Osteocyte (in vitro differentiated cells): ENCODE measurements around the gene STMN3. TPM values are rescaled to one million over a fixed set of nuclear protein-coding genes. Genes with fewer than 3 reads are reported as not detected.

Experiments used
- DNase-seq: peaks from one replicate; pipeline ENCODE4 v3.0.0; 2021; ENCODE audit warnings: mixed read lengths; ENCODE audit not compliant: unreplicated experiment; ENCODE audit errors: extremely low spot score
- H3K27ac Mint-ChIP-seq: one replicate; pipeline ENCODE4 v1.8.0; 2021; ENCODE audit warnings: mild to moderate bottlenecking, mixed read lengths; ENCODE audit not compliant: unreplicated experiment
- H3K27me3 Mint-ChIP-seq: one replicate; pipeline ENCODE4 v1.8.0; 2021; ENCODE audit warnings: mixed read lengths; ENCODE audit not compliant: unreplicated experiment
- H3K36me3 Mint-ChIP-seq: one replicate; pipeline ENCODE4 v1.8.0; 2021; ENCODE audit warnings: mixed read lengths; ENCODE audit not compliant: unreplicated experiment
- H3K4me1 Mint-ChIP-seq: one replicate; pipeline ENCODE4 v1.8.0; 2021; ENCODE audit warnings: mixed read lengths; ENCODE audit not compliant: unreplicated experiment
- H3K4me3 Mint-ChIP-seq: one replicate; pipeline ENCODE4 v1.8.0; 2021; ENCODE audit warnings: mild to moderate bottlenecking, moderate library complexity, mixed read lengths; ENCODE audit not compliant: unreplicated experiment
- H3K9me3 Mint-ChIP-seq: one replicate; pipeline ENCODE4 v1.8.0; 2021; ENCODE audit warnings: mixed read lengths; ENCODE audit not compliant: unreplicated experiment
- CTCF ChIP-seq: fragments of 200-600 bp; sonication (generic); IDR thresholded peaks from 2 replicates; pipeline ENCODE4 v1.5.0; 2021; ENCODE audit warnings: antibody characterized with exemption, mild to moderate bottlenecking, moderate library complexity
- total RNA-seq: library from RNA; stranded (reverse); gene quantifications from 2 replicates; pipeline ENCODE4 v1.2.1, GENCODE V29; 2021

STMN3 gene
- total RNA-seq, 1 donor from 2014 or later = 33.2 TPM

DNA sequence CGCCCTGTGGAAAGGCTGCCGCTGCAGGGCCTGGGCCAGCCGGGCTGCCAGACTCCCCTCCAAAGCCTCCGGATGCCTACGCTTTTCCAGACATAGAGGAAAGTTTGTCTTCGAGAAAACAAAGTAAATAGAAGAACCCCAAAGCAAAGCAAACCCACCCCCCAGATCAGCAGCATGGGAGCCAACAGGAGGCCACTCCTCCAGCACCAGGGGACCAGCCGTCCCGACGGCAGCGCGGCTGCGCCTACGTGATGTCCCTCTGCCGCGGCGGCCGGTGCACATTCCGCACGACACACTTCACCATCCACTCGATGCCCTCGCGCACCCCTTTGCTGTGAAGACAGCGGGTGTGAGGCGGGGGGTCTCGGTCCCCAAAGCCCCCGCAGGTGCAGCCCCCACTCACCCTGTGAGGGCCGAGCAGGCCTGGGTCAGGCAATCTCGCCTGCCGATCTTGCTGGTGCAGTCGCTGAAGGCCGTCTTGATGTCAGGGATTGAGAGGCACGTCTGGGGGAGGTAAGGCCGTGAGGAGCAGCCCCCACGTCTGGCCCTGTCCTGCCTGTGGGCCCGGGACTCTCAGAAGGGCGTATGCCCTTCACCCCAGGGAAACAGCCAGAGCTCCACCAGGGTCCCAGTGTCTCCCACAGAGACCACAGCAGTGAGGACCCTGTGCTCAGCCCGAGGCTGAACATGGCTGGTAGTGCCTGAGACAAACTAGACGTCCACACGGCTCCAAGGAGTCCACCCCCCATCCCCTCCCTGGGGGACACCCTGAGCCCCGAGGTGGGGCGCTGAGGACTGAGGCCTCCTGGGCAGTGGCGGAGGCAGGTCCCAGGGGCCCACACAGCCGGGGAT is 47.2 kb upstream of the STMN3 start:
- TF ChIP-seq CTCF = no peak
- no peaks in the 10 kb centered on the region for H3K9me3 Mint-ChIP-seq
- H3K27me3 Mint-ChIP-seq = no peaks in the 10 kb centered on the region
- peak overlapping the region; percentile 82 for H3K27ac Mint-ChIP-seq
- no peak for DNase-seq
- H3K36me3 Mint-ChIP-seq = peaks cover 5% of the 10 kb centered on the region
- no peak overlapping the region for H3K4me3 Mint-ChIP-seq
- H3K4me1 Mint-ChIP-seq = peaks cover 28% of the 10 kb centered on the region

DNA sequence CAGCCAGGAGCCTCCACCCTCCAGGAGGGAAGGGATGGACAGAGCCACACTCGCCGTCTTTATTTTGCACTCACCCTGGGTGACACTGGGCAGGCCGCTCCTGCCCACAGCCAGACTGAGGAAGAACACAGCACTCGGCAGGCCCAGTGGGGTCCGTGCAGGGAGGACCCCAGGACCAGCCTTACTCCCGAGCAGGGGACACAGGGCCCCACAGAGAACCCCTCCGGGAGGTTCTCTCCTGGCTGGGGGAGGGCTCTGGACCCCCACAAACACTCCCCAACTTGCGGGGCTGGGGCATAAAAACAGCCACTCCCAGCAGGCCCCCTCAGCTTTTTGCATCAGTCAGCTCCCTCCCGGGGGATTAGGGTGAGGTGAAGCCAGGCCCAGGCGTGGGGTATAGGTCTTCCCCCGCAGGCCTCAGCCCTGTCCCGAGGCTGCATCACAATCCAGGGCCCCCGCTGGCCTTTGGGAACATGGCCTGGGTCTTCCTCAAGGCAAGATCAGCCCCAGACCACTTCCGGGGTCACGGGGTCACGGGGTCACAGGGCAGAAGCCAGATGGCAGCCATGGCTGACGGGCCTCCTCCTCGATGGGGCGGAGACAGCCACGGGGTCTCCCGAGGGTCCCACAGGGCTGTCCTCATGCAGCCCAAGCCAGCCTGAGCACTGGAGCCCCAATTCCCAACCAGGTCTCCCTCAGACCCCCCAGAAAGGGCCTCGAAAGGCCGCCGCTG is 46.4 kb upstream of the STMN3 start:
- no peak for TF ChIP-seq CTCF
- Mint-ChIP-seq H3K36me3 (peaks cover under 1% of the 10 kb centered on the region), H3K27ac (peak overlapping the region; percentile 82), H3K27me3 (no peaks in the 10 kb centered on the region), H3K4me3 (no peak overlapping the region), H3K9me3 (no peaks in the 10 kb centered on the region), H3K4me1 (peaks cover 28% of the 10 kb centered on the region)
- DNase-seq = no peak

GRCh38 chr20:63698739-63699465 is 45.7 kb upstream of the STMN3 start:
- no peak for DNase-seq
- Mint-ChIP-seq H3K27me3 (no peaks in the 10 kb centered on the region), H3K4me3 (no peak overlapping the region), H3K36me3 (no peaks in the 10 kb centered on the region), H3K9me3 (no peaks in the 10 kb centered on the region), H3K4me1 (peaks cover 28% of the 10 kb centered on the region), H3K27ac (peak overlapping the region; percentile 82)
- TF ChIP-seq CTCF = no peak

DNA sequence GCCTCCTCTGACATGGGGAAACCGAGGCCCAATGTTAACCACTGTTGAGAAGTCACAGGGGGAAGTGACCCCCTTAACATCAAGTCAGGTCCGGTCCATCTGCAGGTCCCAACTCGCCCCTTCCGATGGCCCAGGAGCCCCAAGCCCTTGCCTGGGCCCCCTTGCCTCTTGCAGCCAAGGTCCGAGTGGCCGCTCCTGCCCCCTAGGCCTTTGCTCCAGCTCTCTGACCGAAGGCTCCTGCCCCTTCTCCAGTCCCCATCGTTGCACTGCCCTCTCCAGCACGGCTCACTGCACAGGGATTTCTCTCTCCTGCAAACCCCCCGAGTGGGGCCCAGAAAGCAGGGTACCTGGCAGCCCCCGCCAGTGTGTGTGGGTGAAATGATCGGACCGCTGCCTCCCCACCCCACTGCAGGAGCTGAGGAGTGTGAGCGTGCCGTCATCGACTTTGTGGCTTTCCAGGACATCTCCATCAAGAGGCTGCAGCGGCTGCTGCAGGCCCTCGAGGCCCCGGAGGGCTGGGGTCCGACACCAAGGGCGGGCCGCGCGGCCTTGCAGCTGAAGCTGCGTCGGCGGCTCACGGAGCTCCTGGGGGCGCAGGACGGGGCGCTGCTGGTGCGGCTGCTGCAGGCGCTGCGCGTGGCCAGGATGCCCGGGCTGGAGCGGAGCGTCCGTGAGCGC is 44.8 kb upstream of the STMN3 start:
- Mint-ChIP-seq H3K4me1 (peaks cover 28% of the 10 kb centered on the region), H3K27ac (no peak overlapping the region), H3K9me3 (no peaks in the 10 kb centered on the region), H3K27me3 (no peaks in the 10 kb centered on the region), H3K4me3 (no peak overlapping the region), H3K36me3 (no peaks in the 10 kb centered on the region)
- TF ChIP-seq CTCF = no peak
- DNase-seq = no peak
